K562 (cell line): ENCODE measurements around the gene SERTAD4. TPM values are rescaled to one million over a fixed set of nuclear protein-coding genes. Genes with fewer than 3 reads are reported as not detected.

Experiments
- ATAC-seq: fragments of 200-7000 bp; cut with Tn5 transposase; 3 replicates; pipeline ENCODE4 v1.9.1; 2020; ENCODE audit warnings: moderate library complexity
- BruUV-seq: library from RNA; stranded (reverse); fragments of 400-500 nt; replicated peaks from 2 replicates; lab custom pipeline; 2021; lab: Mats Ljungman, UMichigan
- CTCF ChIA-PET: fragments of 300-600 bp; formaldehyde crosslinking; extraction: SDS; loops from one replicate; lab custom pipeline; 2021; ENCODE audit warnings: low intra/inter-chr PET ratio; lab: Yijun Ruan, JAX
- POLR2A ChIA-PET: fragments of 300-600, 350-650 bp; sonication (Branson Sonifier 250); formaldehyde crosslinking; extraction: SDS; loops from one replicate; lab custom pipeline; 2021; ENCODE audit warnings: antibody characterized with exemption, inconsistent platforms; lab: Yijun Ruan, JAX
- DNase-seq, 4 experiments: peaks; one replicate each; pipeline versions ENCODE4 v3.0.0 to v3.0.0-alpha.2; 2011 to 2018; ENCODE audit warnings: low spot score in 3 of 4, mixed read lengths in 3 of 4; ENCODE audit errors: extremely low read depth in 1 of 4
- FAIRE-seq: peaks from 2 replicates; lab custom pipeline; 2011; peaks lifted over from hg19 to GRCh38; lab: Jason Lieb, UNC
- H2AFZ ChIP-seq: 2 replicates; pipeline ENCODE4 v1.6.0; 2011; ENCODE audit warnings: low read depth, low read length, control low read depth, inconsistent platforms
- H3K27ac ChIP-seq: fragments of 200-600 bp; 3 replicates; pipeline ENCODE4 v1.8.0; 2011; ENCODE audit warnings: low read depth, mild to moderate bottlenecking, control low read depth, inconsistent platforms, low read length, moderate library complexity, mixed read lengths; ENCODE audit errors: extremely low read depth
- H3K27me3 ChIP-seq, 2 experiments: fragments of 300-600 bp in 1 of 2; 2 replicates in 1 of 2; 3 replicates in 1 of 2; pipeline versions ENCODE4 v1.6.0 to v1.8.0; 2011; ENCODE audit warnings: inconsistent platforms in 2 of 2, low read length in 2 of 2, mild to moderate bottlenecking in 1 of 2, mixed read lengths in 1 of 2, moderate library complexity in 1 of 2; ENCODE audit not compliant: control insufficient read depth in 2 of 2, insufficient read depth in 2 of 2
- H3K36me3 ChIP-seq: fragments of 300-600 bp; 3 replicates; pipeline ENCODE4 v1.8.0; 2011; ENCODE audit warnings: mild to moderate bottlenecking, low read length, inconsistent platforms; ENCODE audit not compliant: control insufficient read depth, insufficient read depth
- H3K4me1 ChIP-seq, 2 experiments: fragments of 200-600 bp in 1 of 2; replicated peaks in 1 of 2; 2 replicates in 1 of 2; 3 replicates in 1 of 2; pipeline versions ENCODE4 v1.5.1 to v1.8.0; 2011; ENCODE audit warnings: inconsistent platforms in 2 of 2, low read length in 2 of 2, mild to moderate bottlenecking in 1 of 2, mixed read lengths in 1 of 2, moderate library complexity in 1 of 2; ENCODE audit not compliant: control insufficient read depth in 2 of 2, insufficient read depth in 2 of 2
- H3K4me2 ChIP-seq: 2 replicates; pipeline ENCODE4 v1.6.1; 2011; ENCODE audit warnings: low read length, control low read depth, inconsistent platforms, mixed read lengths; ENCODE audit not compliant: insufficient read depth
- H3K4me3 ChIP-seq: fragments of 200-600 bp; sonication (generic), shearing (Covaris generic); 2 replicates; pipeline ENCODE4 v1.5.1; 2016; ENCODE audit warnings: control low read depth, inconsistent platforms
- H3K79me2 ChIP-seq: fragments of 200-600 bp; 3 replicates; pipeline ENCODE4 v1.8.0; 2011; ENCODE audit warnings: low read length, inconsistent platforms; ENCODE audit not compliant: control insufficient read depth, insufficient read depth
- H3K9ac ChIP-seq, 2 experiments: 2 replicates each; pipeline versions ENCODE4 v1.6.0 to v1.6.1; 2011; ENCODE audit warnings: low read depth in 2 of 2, low read length in 2 of 2, control low read depth in 1 of 2, inconsistent platforms in 1 of 2, mild to moderate bottlenecking in 1 of 2, mixed read lengths in 1 of 2; ENCODE audit not compliant: insufficient read depth in 1 of 2
- H3K9me1 ChIP-seq: one replicate; pipeline ENCODE4 v1.6.0; 2011; ENCODE audit warnings: inconsistent platforms, mild to moderate bottlenecking, low read length, moderate library complexity; ENCODE audit not compliant: control insufficient read depth, insufficient read depth
- H3K9me3 ChIP-seq: replicated peaks from 2 replicates; pipeline ENCODE4 v1.5.1; 2011; ENCODE audit warnings: low read depth, low read length, inconsistent platforms; ENCODE audit not compliant: control insufficient read depth, insufficient read depth
- H4K20me1 ChIP-seq: replicated peaks from 2 replicates; pipeline ENCODE4 v1.6.1; 2011; ENCODE audit warnings: low read length, inconsistent platforms, mixed read lengths; ENCODE audit not compliant: control insufficient read depth, insufficient read depth
- GATAD2B ChIP-seq: fragments of 450-650 bp; IDR thresholded peaks from 2 replicates; pipeline ENCODE4 v1.6.1; 2017; ENCODE audit warnings: mild to moderate bottlenecking, borderline replicate concordance
- MAZ ChIP-seq, 2 experiments: fragments of 450-650 bp in 1 of 2; sonication (generic) in 1 of 2; formaldehyde crosslinking; IDR thresholded peaks in 1 of 2; conservative IDR thresholded peaks in 1 of 2; 2 replicates each; pipeline versions ENCODE4 v1.4.0 to v1.5.0; 2020; ENCODE audit warnings: mild to moderate bottlenecking in 1 of 2, missing genetic modification reagents in 1 of 2
- MED1 ChIP-seq: sonication (generic); formaldehyde crosslinking; IDR thresholded peaks from 2 replicates; pipeline ENCODE4 v1.8.1; 2023; ENCODE audit warnings: missing genetic modification reagents, borderline replicate concordance
- PHF20 ChIP-seq: fragments of 450-650 bp; IDR thresholded peaks from 2 replicates; pipeline ENCODE4 v1.6.1; 2018; ENCODE audit not compliant: partially characterized antibody
- POU5F1 ChIP-seq: fragments of 150-350 bp; IDR thresholded peaks from 2 replicates; pipeline ENCODE4 v1.6.1; 2014; ENCODE audit warnings: borderline replicate concordance, low read length, low read depth, mild to moderate bottlenecking; ENCODE audit not compliant: partially characterized antibody
- RHOXF2B ChIP-seq: fragments of 250-450 bp; sonication (Bioruptor Pico); conservative IDR thresholded peaks from 2 replicates; pipeline ENCODE4 v1.5.1; 2021
- ZBTB8A ChIP-seq: fragments of 450-650 bp; IDR thresholded peaks from 2 replicates; pipeline ENCODE4 v1.6.1; 2018; ENCODE audit warnings: mild to moderate bottlenecking, moderate library complexity; ENCODE audit not compliant: partially characterized antibody
- WGBS: fragments of 100-300 bp; shearing (Covaris generic); methylation state at CpG from one replicate; pipeline ENCODE4 v1.1.6; 2016; ENCODE audit warnings: low coverage, mixed read lengths; ENCODE audit not compliant: insufficient coverage; ENCODE audit errors: missing lambda C conversion rate; 5-methylcytosine and 5-hydroxymethylcytosine counted together
- in situ Hi-C: fragments of 300-500 bp; cut with MboI; formaldehyde crosslinking; loops from 4 replicates; pipeline ENCODE4 v1.15.0; 2018; ENCODE audit warnings: inconsistent platforms, mixed read lengths
- intact Hi-C: fragments of 100-400 bp; cut with micrococcal nuclease; formaldehyde crosslinking; loops from 2 replicates; pipeline ENCODE4 v1.14.2; 2022
- polyA plus RNA-seq, 8 experiments: library from polyadenylated mRNA; depleted of rRNA in 4 of 8; stranded (reverse) in 5 of 8; unstranded in 3 of 8; fragments of >200 nt; fragmentation: Nextera tagmentation in 2 of 8; fragmentation: Illumina TruSeq in 1 of 8; extraction: Ambion mirVana in 2 of 8; extraction: Trizol in 1 of 8; gene quantifications; 2 replicates each; pipeline versions ENCODE4 v1.2.1 to v1.2.3, GENCODE V29; 2011 to 2014; ENCODE audit warnings: inconsistent platforms in 1 of 8, missing spikeins in 1 of 8
- total RNA-seq, 7 experiments: library from RNA; depleted of rRNA in 6 of 7; stranded (reverse); fragments of >200 nt in 6 of 7; fragmentation: Illumina TruSeq in 2 of 7; extraction: Trizol in 2 of 7; gene quantifications; 2 replicates each; pipeline versions ENCODE4 v1.2.1 to v1.2.3, GENCODE V29; 2011 to 2021; ENCODE audit warnings: low replicate concordance in 1 of 7
- TF ChIP-seq, protein P1 (sequence below): fragments of 250-450 bp; sonication (Bioruptor Pico); IDR thresholded peaks from 2 replicates; pipeline ENCODE4 v1.5.1; 2021; ENCODE audit warnings: mild to moderate bottlenecking
- TF ChIP-seq, protein P2 (sequence below): fragments of 450-650 bp; conservative IDR thresholded peaks from 2 replicates; pipeline ENCODE4 v1.6.1; 2016; ENCODE audit warnings: missing genetic modification characterization, low read depth, mild to moderate bottlenecking, control low read depth, missing compliant biosample characterization
- TF ChIP-seq, protein P3 (sequence below), 3 experiments: fragments of 200-800 bp in 1 of 3; sonication (Bioruptor generic) in 1 of 3; sonication (generic) in 1 of 3; formaldehyde crosslinking in 1 of 3; IDR thresholded peaks; 2 replicates each; pipeline versions ENCODE4 v1.6.1 to v1.8.0; 2016 to 2022; ENCODE audit warnings: mild to moderate bottlenecking in 2 of 3, missing compliant biosample characterization in 2 of 3, missing genetic modification characterization in 2 of 3, missing genetic modification reagents in 1 of 3

SERTAD4 gene
- total and polyA plus RNA-seq, 9 of the 15 experiments (the other 6 are each of a cell fraction or from before 2014, with no cell fraction given) = not detected

DNA sequence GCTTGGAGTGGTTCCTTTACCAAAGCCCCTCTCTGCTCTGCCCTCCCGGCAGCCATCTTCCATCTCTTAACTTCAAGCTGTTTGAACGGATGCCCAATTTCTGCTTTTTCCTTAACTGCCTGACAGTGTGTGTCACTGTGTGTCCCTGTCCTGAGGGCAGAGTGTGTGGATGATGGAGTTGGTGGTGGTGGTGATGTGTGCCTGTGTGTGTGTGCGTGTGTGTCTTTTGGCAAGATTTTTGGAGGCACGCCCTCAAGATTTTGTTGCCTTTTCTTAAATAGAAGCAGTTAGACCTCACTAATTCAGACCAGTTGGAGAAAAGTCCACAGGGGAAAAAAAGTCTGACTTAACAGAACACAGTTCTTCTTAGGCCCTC lies 30.3 kb downstream of the SERTAD4 start:
- no peak overlapping the region for H3K4me3 ChIP-seq

More for the DNA sequence above, 30.3 kb downstream of the SERTAD4 start:
- Histone ChIP-seq H3K9me3 (no peaks in the 10 kb centered on the region), H4K20me1 (no peaks in the 10 kb centered on the region), H3K36me3 (no peaks in the 10 kb centered on the region), H3K4me2 (no peak overlapping the region), H3K9me1 (no peaks in the 10 kb centered on the region), H3K27me3 (peaks cover 0 to 10% of the 10 kb centered on the region in 2 experiments; a peak in 2 of 5 replicates), H3K4me1 (no peaks in the 10 kb centered on the region)
- no TSS peak for BruUV-seq
- CTCF ChIA-PET = no interaction called here
- TF ChIP-seq, protein P1, sequence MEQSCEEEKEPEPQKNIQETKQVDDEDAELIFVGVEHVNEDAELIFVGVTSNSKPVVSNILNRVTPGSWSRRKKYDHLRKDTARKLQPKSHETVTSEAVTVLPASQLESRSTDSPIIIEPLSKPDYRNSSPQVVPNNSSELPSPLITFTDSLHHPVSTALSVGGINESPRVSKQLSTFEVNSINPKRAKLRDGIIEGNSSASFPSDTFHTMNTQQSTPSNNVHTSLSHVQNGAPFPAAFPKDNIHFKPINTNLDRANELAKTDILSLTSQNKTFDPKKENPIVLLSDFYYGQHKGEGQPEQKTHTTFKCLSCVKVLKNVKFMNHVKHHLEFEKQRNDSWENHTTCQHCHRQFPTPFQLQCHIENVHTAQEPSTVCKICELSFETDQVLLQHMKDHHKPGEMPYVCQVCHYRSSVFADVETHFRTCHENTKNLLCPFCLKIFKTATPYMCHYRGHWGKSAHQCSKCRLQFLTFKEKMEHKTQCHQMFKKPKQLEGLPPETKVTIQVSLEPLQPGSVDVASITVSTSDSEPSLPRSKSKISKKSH (CRISPR knock-in tag) = no peak
- TF ChIP-seq GATAD2B (no peak), MAZ (CRISPR knock-in tag; conservative IDR thresholded peaks at IDR 0.05 in 1 of 2, IDR thresholded peaks at IDR 0.05 in 1 of 2) (no peak), ZBTB8A (no peak), PHF20 (no peak), POU5F1 (no peak), MED1 (CRISPR knock-in tag) (no peak), RHOXF2B (no peak)
- TF ChIP-seq, protein P2, sequence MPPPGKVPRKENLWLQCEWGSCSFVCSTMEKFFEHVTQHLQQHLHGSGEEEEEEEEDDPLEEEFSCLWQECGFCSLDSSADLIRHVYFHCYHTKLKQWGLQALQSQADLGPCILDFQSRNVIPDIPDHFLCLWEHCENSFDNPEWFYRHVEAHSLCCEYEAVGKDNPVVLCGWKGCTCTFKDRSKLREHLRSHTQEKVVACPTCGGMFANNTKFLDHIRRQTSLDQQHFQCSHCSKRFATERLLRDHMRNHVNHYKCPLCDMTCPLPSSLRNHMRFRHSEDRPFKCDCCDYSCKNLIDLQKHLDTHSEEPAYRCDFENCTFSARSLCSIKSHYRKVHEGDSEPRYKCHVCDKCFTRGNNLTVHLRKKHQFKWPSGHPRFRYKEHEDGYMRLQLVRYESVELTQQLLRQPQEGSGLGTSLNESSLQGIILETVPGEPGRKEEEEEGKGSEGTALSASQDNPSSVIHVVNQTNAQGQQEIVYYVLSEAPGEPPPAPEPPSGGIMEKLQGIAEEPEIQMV (tag) = no peak
- TF ChIP-seq, protein P3, sequence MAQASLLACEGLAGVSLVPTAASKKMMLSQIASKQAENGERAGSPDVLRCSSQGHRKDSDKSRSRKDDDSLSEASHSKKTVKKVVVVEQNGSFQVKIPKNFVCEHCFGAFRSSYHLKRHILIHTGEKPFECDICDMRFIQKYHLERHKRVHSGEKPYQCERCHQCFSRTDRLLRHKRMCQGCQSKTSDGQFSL (CRISPR knock-in tag; IDR thresholded peaks at IDR 0.05) = no peak
- TF ChIP-seq, protein P3 (tag; IDR thresholded peaks at IDR 0.05) = no peak
- TF ChIP-seq, all 486 proteins: peak for 0
- Histone ChIP-seq H3K9ac (no peak overlapping the region), H3K79me2 (no peaks in the 10 kb centered on the region), H3K27ac (no peak overlapping the region), H2AFZ (no peak overlapping the region)
- no peak for DNase-seq
- FAIRE-seq = no peak
- 0% methylated on average over 4 of the region's 4 CpGs for WGBS
- intact Hi-C loops (no loop called here), in situ Hi-C loops (no loop called here)
- ATAC-seq = no peak
- POLR2A ChIA-PET = no interaction called here
